Ramos (cell line): ENCODE measurements around the gene RAB39B.
"Not testable (repeated sequence)": the region's sequence is repeated elsewhere in the genome, so short reads cannot be mapped to it uniquely, and the experiment has no call there.

Source experiments
- in situ Hi-C: fragments of 300-500 bp; cut with MboI; formaldehyde crosslinking; loops from one replicate; pipeline ENCODE4 v1.14.3; 2022; ENCODE audit warnings: low sequenced_read_pairs; ENCODE audit not compliant: unreplicated experiment

The RAB39B gene

GRCh38 chrX:155263854-155264628 lies at the start of gene RAB39B:
TSS of gene RAB39B (minus strand) at chrX:155264491. CDS start at chrX:155264288, 203 bp downstream.
- in situ Hi-C loops = no loop called here

GRCh38 chrX:155313766-155314165 lies 49.5 kb upstream of the RAB39B start:
- in situ Hi-C loops = no loop called here

- in situ Hi-C loops = no loop called here
Measured at GRCh38 chrX:155293771-155294170, 29.5 kb upstream of the RAB39B start.

GRCh38 chrX:155279873-155280272 lies 15.6 kb upstream of the RAB39B start:
- in situ Hi-C loops = no loop called here

GRCh38 chrX:155270969-155271368 lies 6.7 kb upstream of the RAB39B start:
- in situ Hi-C loops = no loop called here

- in situ Hi-C loops = not testable (repeated sequence)
Measured at GRCh38 chrX:155267995-155268394, 3.7 kb upstream of the RAB39B start.

- in situ Hi-C loops = no loop called here
Measured at GRCh38 chrX:155266439-155266838, 2.1 kb upstream of the RAB39B start.

- in situ Hi-C loops = no loop called here
Measured at GRCh38 chrX:155262970-155263754, 1.1 kb downstream of the RAB39B start.

GRCh38 chrX:155259752-155260151 lies 4.5 kb downstream of the RAB39B start:
- in situ Hi-C loops = no loop called here

GRCh38 chrX:155251391-155251790 lies 12.9 kb downstream of the RAB39B start:
- in situ Hi-C loops = no loop called here

GRCh38 chrX:155247497-155247896 lies 16.8 kb downstream of the RAB39B start:
- in situ Hi-C loops = no loop called here

GRCh38 chrX:155246748-155247147 lies 17.5 kb downstream of the RAB39B start:
- in situ Hi-C loops = no loop called here

- in situ Hi-C loops = no loop called here
Measured at GRCh38 chrX:155242300-155242699, 22.0 kb downstream of the RAB39B start.

- in situ Hi-C loops = no loop called here
Measured at GRCh38 chrX:155237719-155238118, 26.6 kb downstream of the RAB39B start.

- in situ Hi-C loops = no loop called here
Measured at GRCh38 chrX:155235891-155236290, 28.4 kb downstream of the RAB39B start.

GRCh38 chrX:155231163-155231562 lies 33.1 kb downstream of the RAB39B start:
- in situ Hi-C loops = no loop called here

- in situ Hi-C loops = no loop called here
Measured at GRCh38 chrX:155225774-155226173, 38.5 kb downstream of the RAB39B start.

- in situ Hi-C loops = not testable (repeated sequence)
Measured at GRCh38 chrX:155223746-155224145, 40.5 kb downstream of the RAB39B start.

- in situ Hi-C loops = no loop called here
Measured at GRCh38 chrX:155221351-155221750, 42.9 kb downstream of the RAB39B start.

- in situ Hi-C loops = no loop called here
Measured at GRCh38 chrX:155218777-155219176, 45.5 kb downstream of the RAB39B start.

GRCh38 chrX:155216940-155217440 lies 47.3 kb downstream of the RAB39B start:
- in situ Hi-C loops = no loop called here
